MM.1S (cell line): ENCODE data around the gene TM9SF4.

Experiments used
- DNase-seq: peaks from one replicate; pipeline ENCODE4 v3.0.0-alpha.2; 2015
- H2AFZ ChIP-seq: fragments of 300-600 bp; sonication (generic); 2 replicates; pipeline ENCODE4 v1.6.0; 2016; ENCODE audit warnings: antibody characterized with exemption, low read length
- H3F3A ChIP-seq: fragments of 300-600 bp; sonication (generic); 2 replicates; pipeline ENCODE4 v1.6.1; 2016; ENCODE audit warnings: mild to moderate bottlenecking, antibody characterized with exemption, low read length, moderate library complexity, mixed read lengths; ENCODE audit not compliant: insufficient read depth
- H3K27ac ChIP-seq: fragments of 300-600 bp; sonication (generic); 2 replicates; pipeline ENCODE4 v1.5.1; 2016; ENCODE audit warnings: mild to moderate bottlenecking, low read length
- H3K27me3 ChIP-seq: fragments of 300-600 bp; sonication (generic); replicated peaks from 2 replicates; pipeline ENCODE4 v1.6.0; 2016; ENCODE audit warnings: low read length; ENCODE audit not compliant: insufficient read depth
- H3K36me3 ChIP-seq: fragments of 300-600 bp; sonication (generic); replicated peaks from 2 replicates; pipeline ENCODE4 v1.6.1; 2016; ENCODE audit warnings: mild to moderate bottlenecking, low read length, mixed read lengths; ENCODE audit not compliant: insufficient read depth
- H3K4me1 ChIP-seq: fragments of 300-600 bp; sonication (generic); 2 replicates; pipeline ENCODE4 v1.6.1; 2016; ENCODE audit warnings: low read length, mixed read lengths
- H3K4me2 ChIP-seq: fragments of 300-600 bp; sonication (generic); 2 replicates; pipeline ENCODE4 v1.6.0; 2016; ENCODE audit warnings: low read depth, low read length
- H3K4me3 ChIP-seq: fragments of 300-600 bp; sonication (generic); 2 replicates; pipeline ENCODE4 v1.5.1; 2016; ENCODE audit warnings: low read length, mixed read lengths
- H3K79me2 ChIP-seq: fragments of 300-600 bp; sonication (generic); 2 replicates; pipeline ENCODE4 v1.6.1; 2016; ENCODE audit warnings: mixed run types, low read length, mixed read lengths
- H3K9ac ChIP-seq: fragments of 300-600 bp; sonication (generic); 2 replicates; pipeline ENCODE4 v1.6.1; 2016; ENCODE audit warnings: low read length, mixed read lengths
- H3K9me2 ChIP-seq: fragments of 300-600 bp; sonication (generic); replicated peaks from 2 replicates; pipeline ENCODE4 v1.6.1; 2016; ENCODE audit warnings: mild to moderate bottlenecking, low read length, mixed read lengths; ENCODE audit not compliant: insufficient read depth
- H3K9me3 ChIP-seq: fragments of 300-600 bp; sonication (generic); replicated peaks from 2 replicates; pipeline ENCODE4 v1.6.1; 2016; ENCODE audit warnings: mild to moderate bottlenecking, low read length, mixed read lengths; ENCODE audit not compliant: insufficient read depth
- H4K20me1 ChIP-seq: fragments of 300-600 bp; sonication (generic); 2 replicates; pipeline ENCODE4 v1.6.1; 2016; ENCODE audit warnings: mild to moderate bottlenecking, low read length, moderate library complexity, mixed read lengths; ENCODE audit not compliant: insufficient read depth
- CTCF ChIP-seq: fragments of 300-600 bp; sonication (generic); IDR thresholded peaks from 2 replicates; pipeline ENCODE4 v1.5.1; 2016; ENCODE audit warnings: antibody characterized with exemption, low read length, mixed read lengths
- EZH2 ChIP-seq: fragments of 300-600 bp; sonication (generic); optimal IDR thresholded peaks from 2 replicates; pipeline ENCODE3; 2017; ENCODE audit warnings: low read depth, mild to moderate bottlenecking, antibody characterized with exemption, low read length, mixed read lengths
- EZH2phosphoT487 ChIP-seq: fragments of 300-600 bp; sonication (generic); IDR thresholded peaks from 2 replicates; pipeline ENCODE4 v1.6.1; 2018; ENCODE audit warnings: antibody characterized with exemption, low read length

TM9SF4 gene

GRCh38 chr20:32158943-32159660 lies 49.6 kb downstream of the TM9SF4 start:
- DNase-seq, result no peak
- no peaks in the 10 kb centered on the region for H3K9me2 ChIP-seq
- no peak overlapping the region for H2AFZ ChIP-seq
- H3K27me3 ChIP-seq, result no peaks in the 10 kb centered on the region
- H4K20me1 ChIP-seq, result no peaks in the 10 kb centered on the region
- H3K4me3 ChIP-seq, result no peak overlapping the region
- no peak overlapping the region for H3K9ac ChIP-seq
- no peaks in the 10 kb centered on the region for H3K79me2 ChIP-seq
- no peaks in the 10 kb centered on the region for H3K4me1 ChIP-seq
- TF ChIP-seq EZH2phosphoT487 (no peak), CTCF (no peak), EZH2 (no peak)
- H3K4me2 ChIP-seq, result no peak overlapping the region
- H3F3A ChIP-seq, result no peaks in the 10 kb centered on the region; the same call in 1 of the 2 replicates
- H3K9me3 ChIP-seq, result no peaks in the 10 kb centered on the region
- H3K27ac ChIP-seq, result no peak overlapping the region
- no peaks in the 10 kb centered on the region for H3K36me3 ChIP-seq

- DNase-seq, result no peak
- H3K9me3 ChIP-seq, result no peaks in the 10 kb centered on the region
- H2AFZ ChIP-seq, result no peak overlapping the region
- H4K20me1 ChIP-seq, result no peaks in the 10 kb centered on the region
- no peak overlapping the region for H3K4me3 ChIP-seq
- TF ChIP-seq EZH2phosphoT487 (no peak), CTCF (no peak), EZH2 (no peak)
- no peaks in the 10 kb centered on the region for H3K27me3 ChIP-seq
- H3K4me2 ChIP-seq, result no peak overlapping the region
- no peaks in the 10 kb centered on the region; the same call in 1 of the 2 replicates for H3F3A ChIP-seq
- H3K27ac ChIP-seq, result no peak overlapping the region
- H3K4me1 ChIP-seq, result no peaks in the 10 kb centered on the region
- no peaks in the 10 kb centered on the region for H3K9me2 ChIP-seq
- H3K9ac ChIP-seq, result no peak overlapping the region
- no peaks in the 10 kb centered on the region for H3K36me3 ChIP-seq
- no peaks in the 10 kb centered on the region for H3K79me2 ChIP-seq
Observed at GRCh38 chr20:32159766-32160221, 50.3 kb downstream of the TM9SF4 start.

- H3K9me3 ChIP-seq, result no peaks in the 10 kb centered on the region
- no peak overlapping the region for H3K4me3 ChIP-seq
- no peak overlapping the region for H3K9ac ChIP-seq
- TF ChIP-seq EZH2phosphoT487, result no peak
- TF ChIP-seq EZH2, result no peak
- TF ChIP-seq CTCF, result no peak
- DNase-seq, result no peak
- H4K20me1 ChIP-seq, result no peaks in the 10 kb centered on the region
- H3K27me3 ChIP-seq, result no peaks in the 10 kb centered on the region
- H3K4me1 ChIP-seq, result no peaks in the 10 kb centered on the region
- no peak overlapping the region for H2AFZ ChIP-seq
- H3K4me2 ChIP-seq, result no peak overlapping the region
- H3K27ac ChIP-seq, result no peak overlapping the region
- H3K9me2 ChIP-seq, result no peaks in the 10 kb centered on the region
- H3K79me2 ChIP-seq, result no peaks in the 10 kb centered on the region
- no peaks in the 10 kb centered on the region for H3K36me3 ChIP-seq
- no peaks in the 10 kb centered on the region; the same call in 1 of the 2 replicates for H3F3A ChIP-seq
Observed at GRCh38 chr20:32160341-32160740, 50.8 kb downstream of the TM9SF4 start.
